AG10803 (cell line): ENCODE results near the gene CC2D2B.
"Not testable (repeated sequence)": the region's sequence is repeated elsewhere in the genome, so short reads cannot be mapped to it uniquely, and the experiment has no call there.

Experiments
- DNase-seq: peaks from one replicate; pipeline ENCODE4 v3.0.0; 2010; ENCODE audit warnings: low read depth
- H3K4me3 ChIP-seq: 2 replicates; pipeline ENCODE4 v1.5.1; 2011; ENCODE audit warnings: mild to moderate bottlenecking, low read length, control low read depth
- CTCF ChIP-seq: conservative IDR thresholded peaks from 2 replicates; pipeline ENCODE4 v1.5.1; 2011; ENCODE audit warnings: mild to moderate bottlenecking, low read length, control low read depth, inconsistent platforms

CC2D2B gene

DNA sequence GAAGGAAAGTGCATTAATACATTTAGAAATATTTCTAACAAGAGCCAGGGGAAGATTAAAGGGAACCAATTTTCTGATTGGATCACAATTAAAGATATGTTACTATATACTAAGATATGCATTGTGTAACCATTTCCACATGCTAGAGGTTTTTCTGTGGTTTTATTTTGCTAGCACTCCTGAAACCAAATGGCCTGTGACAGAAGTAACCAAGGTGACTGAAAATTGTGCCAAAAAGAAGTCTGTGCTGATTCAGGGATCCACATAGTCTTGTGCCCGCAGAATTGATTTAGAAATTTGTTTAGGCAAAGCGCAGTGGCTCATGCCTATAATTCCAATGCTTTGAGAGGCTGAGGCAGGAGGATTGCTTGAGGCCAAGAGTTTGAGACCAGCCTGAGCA is 1.8 kb downstream of the CC2D2B start:
- DNase-seq, result peak; percentile 8
- no peak overlapping the region for H3K4me3 ChIP-seq
- TF ChIP-seq CTCF, result no peak

- not testable (repeated sequence) for H3K4me3 ChIP-seq, DNase-seq
These were observed 8.3 kb downstream of the CC2D2B start for GRCh38 chr10:95916039-95916438.

DNA sequence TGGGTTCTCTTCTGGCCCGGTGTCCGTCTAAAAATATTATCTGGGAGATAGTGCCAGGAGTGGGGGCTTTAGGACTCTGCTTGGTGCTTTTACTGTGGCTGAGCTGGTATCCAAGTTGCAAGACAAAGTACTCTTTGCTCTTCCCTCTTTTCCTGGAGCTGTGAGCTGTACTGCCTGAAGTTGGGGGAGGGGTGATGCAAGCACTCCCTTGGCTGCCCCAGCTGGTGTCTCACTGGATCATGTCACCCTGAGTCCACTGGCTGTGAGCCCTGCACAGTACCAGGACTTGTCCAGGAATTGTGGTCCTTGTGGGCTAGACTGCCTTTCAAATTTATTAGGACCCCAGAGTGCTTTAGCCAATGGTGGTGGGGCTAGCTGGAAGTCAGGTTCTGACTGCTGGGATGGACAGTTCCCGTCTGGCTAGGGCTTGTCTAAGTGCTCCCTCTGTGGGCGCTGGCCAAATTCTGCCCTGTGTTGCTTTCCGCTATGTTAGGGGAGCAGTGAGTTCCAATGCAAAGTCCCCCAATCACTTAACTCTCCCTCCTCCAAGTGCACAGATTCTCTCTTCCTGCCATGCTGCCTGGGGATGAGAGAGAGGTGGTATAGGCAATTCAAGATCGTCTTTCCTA is 13.1 kb downstream of the CC2D2B start:
- no peak for DNase-seq
- H3K4me3 ChIP-seq, result no peak overlapping the region
- no peak for TF ChIP-seq CTCF

DNA sequence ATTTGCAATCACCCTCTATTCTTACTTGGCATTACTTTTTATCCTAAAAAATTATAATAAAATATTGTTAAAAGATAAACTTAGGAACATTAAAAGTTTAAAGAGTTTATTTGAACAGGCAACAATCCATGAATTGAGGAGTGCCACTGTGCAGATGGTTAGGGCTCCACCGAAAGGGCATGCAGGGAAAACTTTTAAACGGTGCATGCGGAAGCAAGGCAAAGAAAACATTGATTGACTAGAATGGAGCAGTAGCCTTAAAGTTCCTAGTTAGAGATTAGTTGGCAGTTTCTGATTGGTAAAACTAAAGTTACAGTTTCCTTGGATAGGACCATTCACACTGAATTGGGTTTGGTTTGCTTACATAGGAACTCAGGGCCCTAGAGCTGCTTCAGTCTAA is 17.3 kb downstream of the CC2D2B start:
- no peak for TF ChIP-seq CTCF
- DNase-seq, result no peak
- no peak overlapping the region for H3K4me3 ChIP-seq

GRCh38 chr10:95935429-95935828 is 27.7 kb downstream of the CC2D2B start:
- DNase-seq, result no peak
- no peak for TF ChIP-seq CTCF
- no peak overlapping the region for H3K4me3 ChIP-seq

- H3K4me3 ChIP-seq, result no peak overlapping the region
- no peak for DNase-seq
- no peak for TF ChIP-seq CTCF
These were observed 33.3 kb downstream of the CC2D2B start for GRCh38 chr10:95941115-95941514.

DNA sequence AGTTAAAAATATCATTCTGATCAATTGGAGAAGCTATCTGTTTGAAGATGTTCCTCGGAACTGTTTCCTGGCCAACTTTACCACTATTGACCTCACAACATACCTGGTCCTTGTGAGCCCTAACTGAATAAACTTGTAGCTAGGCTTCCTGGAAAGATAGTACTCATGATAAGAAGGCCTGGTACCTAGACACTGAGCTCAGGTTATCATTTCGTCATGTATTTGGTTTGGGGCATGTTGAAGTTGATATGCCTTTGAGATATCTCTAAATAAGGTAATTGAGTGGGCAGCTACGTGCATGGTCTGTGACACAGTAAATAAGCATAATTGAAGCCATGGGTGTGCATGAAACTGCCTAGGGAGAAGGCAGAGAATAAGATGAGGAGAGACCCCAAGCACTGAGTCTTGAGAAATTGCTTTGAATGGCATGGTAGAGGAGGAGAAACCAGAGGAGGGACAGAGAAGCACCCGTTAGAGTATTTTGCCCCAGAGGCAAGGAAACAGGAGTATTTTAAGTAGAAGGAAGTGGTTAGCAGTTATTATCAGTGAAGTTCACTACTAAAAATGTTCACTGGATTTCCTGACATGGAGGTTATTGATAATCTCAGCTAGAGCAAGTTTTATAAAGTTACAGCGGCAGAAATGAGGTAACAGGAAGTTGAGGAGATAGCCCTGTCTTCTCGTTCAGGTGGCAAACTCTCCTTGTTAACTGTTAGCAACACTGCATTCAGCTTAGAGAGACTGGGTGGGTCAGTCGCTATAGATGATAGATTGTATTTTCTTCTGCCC is 55.6 kb downstream of the CC2D2B start:
- no peak for DNase-seq
- no peak overlapping the region for H3K4me3 ChIP-seq
- TF ChIP-seq CTCF, result no peak
